CD4-positive, alpha-beta T cell treated with Interleukin-21 for 1 hour (primary cell): ENCODE data around the gene ZNF783.
A peak's percentile ranks its signal among the peaks of the same experiment; 100 is the strongest.

Source experiments
- DNase-seq: peaks from one replicate; pipeline ENCODE4 v3.0.0-alpha.2; 2020

Gene ZNF783

DNA sequence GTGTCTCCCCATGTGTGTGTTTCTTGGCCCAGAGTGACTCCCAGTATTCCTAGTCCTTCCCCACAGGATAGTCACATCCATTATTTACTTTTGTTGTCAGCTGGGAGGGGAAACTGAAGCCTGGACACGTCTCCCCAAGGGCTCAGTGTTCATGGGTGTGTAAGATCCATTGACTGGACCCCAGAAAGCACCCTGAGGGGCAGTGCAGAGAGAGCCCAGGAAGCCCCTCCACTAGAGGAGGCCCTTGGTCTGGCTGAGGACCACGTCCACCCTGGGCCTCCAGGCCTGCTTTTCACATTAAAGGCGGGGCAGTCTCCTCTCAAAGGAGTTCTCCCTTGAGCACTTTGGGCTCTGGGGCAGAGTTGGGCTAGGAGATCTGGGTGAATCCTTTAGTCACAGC is 21.3 kb downstream of the ZNF783 start:
- DNase-seq: no peak

DNA sequence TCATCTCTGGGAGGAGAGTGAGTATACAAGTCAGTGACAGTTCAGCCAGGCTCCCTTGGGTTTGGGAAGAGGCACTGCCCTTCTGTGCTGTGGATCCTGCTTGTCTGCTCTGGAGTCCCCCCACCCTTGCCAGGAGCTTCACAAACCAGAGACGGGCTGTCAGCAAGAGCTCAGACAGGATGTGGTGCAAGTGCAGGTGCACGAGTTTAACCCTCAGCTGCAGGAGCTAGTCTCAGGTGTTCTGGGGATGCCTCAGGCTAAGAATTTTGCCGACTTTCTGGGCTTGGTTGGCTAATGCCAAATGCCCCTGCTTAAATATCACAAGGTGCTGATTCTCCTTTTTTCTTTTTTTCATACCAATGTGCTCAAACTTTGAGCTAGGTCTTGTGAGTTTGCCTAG is 22.3 kb downstream of the ZNF783 start:
- peak; percentile 65 for DNase-seq

DNA sequence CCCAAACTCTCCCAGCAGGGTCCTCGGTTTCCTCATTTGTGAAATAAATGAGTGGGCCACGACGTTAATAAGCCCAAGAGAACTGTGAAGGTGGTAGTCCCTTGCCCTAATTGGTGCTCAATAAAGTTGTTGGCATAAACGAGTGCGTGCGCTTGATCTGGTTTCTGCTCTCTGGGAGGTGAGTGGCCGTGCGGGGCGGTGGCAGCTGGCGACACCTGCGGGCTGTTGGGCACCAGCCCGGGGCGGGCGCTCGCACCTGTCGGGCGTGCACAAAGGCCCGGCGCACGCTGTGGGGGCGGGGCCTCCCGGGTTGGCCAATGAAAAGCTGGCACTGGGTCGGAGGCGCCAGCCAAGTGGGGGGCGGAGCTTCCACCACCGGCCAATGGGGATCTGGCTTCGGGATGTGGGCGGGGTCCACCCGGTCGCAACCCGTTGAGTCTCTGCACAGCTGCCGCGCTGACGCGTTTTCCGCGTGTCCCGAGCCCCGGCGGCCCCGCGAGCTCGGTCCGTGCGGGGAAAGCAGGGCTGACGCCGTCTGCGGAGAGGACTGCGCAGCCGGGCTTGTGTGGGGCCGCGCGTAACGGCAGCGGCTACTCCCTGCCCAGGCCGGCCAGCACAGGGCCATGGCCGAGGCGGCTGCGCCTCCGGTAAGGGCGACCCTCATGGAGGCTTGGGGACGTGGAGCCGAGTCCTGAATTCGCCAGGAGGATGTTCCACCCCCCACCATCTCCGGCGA is 23.0 kb downstream of the ZNF783 start:
- peak; percentile 98 for DNase-seq

DNA sequence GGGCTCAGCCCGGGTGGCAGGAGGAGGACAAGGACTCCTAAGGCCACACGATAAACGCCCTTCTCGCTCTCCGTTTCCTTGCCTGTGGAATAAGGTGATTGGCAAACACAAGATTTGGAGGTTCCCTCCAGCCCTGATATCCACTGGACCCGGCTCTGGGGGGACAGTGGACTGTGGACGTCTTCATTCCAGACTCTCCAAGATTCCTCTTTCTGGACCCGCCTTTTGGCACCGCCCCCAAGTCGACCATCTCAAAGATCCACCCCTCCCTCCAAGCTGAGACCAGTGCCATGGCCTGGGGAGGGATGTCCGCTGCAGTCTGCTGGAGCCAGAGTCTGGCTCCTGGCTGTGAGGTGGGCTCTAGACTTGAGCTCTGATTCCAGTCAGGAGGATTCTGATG is 23.6 kb downstream of the ZNF783 start:
- DNase-seq: no peak

DNA sequence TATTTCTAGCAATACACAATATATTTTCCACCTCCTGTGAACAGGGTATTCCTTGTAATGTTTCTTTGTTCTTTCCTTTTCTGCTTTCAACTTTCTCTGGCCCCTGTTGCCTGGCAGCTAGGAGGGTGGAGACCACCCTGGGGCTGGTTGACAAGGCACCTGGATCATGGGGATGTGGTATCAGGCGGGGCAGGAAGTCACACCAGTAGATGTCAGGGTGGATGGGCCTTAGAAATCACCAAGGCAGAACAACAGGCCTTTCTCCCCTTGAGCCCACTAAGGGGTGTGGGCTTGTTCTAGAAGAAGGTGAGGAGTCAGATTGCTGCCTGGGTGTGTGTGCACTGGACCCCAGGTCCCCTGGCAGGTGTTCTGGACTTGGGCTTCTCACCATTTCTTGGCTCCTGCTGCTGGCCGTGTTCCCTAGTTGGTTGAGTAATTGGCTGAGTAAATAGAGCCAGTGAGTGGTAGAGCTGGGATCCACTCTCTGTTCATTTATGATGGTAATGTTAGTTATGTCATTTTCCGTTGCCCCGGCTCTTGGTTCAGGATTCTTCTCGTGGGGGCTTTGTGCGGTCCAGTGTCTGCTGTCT is 24.9 kb downstream of the ZNF783 start:
- no peak for DNase-seq

DNA sequence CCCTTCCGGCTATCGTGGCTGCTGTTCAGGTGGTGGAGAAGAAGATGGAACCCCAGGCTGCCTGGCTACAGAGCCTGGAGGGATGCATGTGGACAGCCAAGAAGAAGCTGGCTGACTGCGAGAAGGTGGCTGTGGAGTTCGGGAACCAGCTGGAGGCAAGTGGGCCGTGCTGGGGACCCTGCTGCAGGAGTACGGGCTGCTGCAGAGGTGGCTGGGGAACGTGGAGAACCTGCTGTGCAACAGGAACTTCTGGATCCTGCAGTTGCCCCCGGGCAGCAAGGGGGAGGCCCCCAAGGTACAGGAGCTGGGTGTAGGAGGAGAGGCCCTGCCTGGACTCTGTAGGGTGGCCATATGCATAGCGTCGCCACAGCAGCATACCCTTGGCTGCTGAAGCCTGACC is 25.6 kb downstream of the ZNF783 start:
- DNase-seq: no peak

DNA sequence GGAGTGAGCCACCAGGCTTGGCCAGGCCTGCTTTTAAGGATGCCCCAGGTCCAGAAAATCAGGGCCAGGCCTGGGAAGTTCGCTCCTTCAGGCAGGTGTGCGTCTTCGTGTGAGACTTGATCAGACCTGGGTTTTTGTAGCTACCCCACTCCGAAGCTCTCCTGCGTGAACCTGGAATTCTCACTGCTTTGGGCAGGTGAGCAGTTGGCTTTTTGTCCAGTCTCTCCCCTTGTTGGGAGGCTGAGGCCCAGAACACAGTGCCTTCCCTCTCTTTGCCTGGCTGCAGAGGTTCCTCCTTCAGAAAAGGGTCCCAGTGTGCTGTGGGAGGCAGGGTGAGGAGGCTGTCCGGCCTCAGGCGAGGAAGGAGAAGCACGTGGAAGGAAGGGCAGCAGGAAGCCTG is 27.3 kb downstream of the ZNF783 start:
- no peak for DNase-seq

DNA sequence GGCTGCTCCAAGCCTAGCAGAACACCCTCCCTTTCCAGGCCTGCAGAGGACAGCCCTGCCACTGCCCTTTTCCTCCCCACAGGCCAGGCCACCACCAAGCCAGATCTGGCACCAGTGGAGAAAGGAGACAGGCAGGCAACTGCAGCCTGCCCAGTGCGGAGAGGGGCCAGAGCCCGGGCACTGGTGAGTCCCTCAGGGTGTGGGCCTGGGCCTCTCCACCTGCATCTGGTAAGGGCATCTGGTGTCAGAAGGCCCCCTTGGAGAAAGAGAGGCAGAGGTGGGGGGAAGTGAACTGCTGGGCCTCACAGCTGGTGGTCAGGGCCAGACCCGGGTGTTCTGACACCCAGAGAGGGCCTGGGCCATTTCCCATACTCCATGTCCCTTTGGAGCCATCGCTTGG is 27.9 kb downstream of the ZNF783 start:
- no peak for DNase-seq

DNA sequence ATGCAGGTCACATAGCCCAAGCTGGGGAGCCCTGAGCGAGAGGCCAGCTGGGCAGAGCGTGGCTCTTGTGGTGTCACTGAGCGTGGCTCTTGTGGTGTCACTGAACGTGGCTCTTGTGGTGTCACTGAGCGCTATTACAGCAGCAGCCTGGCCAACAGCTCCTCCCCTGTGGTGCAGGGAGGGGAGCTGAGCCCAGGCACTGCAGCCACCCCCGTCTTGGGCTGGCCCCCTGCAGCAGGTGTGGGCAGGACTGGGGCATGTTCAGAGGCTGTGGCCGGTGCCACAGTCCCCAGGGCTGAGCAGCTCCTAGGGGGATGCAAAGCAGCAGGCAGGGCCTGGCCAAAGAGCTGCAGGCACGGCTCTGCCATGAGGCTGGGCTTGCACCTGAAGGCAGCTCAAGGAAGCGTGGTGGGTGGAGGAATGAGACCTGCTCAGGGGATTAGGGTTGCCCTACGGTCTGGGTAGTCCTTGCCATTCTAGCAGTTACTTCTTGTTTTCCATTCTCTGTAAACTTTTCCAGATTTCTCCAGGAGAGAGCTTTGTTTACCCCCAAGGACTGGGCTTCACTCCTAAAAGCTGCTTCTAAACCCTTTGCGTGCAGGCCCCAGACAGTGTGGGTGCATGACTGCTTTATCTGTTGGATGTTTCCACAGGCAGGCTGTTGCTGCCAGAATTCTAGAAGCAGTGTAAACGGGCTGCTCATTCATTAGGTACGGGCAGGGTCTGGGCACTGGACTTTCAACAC is 29.2 kb downstream of the ZNF783 start:
- peak; percentile 9 for DNase-seq

DNA sequence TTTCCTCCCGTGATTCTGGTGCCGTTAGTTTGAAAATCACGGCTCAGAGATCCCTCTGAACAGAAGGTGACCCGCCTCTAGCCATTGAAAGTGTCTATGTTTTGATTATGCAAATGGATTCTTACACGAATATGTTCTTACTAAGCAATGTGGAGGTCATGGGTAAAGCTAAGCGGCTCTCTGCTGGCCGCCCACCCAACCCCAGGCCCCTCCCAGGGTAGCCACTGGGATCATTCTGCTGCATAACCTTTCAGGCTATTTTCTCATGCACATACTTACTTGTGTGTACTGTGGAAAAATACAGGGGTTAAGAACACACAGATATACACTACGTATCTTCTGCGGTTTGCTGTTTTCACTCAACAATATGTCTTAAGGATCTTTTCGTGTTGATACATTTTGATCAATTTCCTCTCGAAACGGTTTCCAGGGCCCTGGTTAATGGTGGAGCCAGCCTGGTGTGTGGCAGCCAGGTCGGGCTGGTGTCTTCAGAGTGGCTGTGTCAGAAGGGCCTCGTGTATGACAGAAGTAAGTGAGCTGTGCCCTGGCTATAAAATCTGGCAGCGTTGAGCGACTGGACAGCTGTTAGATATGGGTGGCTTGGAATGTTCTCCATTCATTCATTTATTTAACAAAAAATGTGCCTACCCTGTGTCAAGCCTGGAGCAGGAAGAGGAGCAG is 29.9 kb downstream of the ZNF783 start:
- DNase-seq: no peak

DNA sequence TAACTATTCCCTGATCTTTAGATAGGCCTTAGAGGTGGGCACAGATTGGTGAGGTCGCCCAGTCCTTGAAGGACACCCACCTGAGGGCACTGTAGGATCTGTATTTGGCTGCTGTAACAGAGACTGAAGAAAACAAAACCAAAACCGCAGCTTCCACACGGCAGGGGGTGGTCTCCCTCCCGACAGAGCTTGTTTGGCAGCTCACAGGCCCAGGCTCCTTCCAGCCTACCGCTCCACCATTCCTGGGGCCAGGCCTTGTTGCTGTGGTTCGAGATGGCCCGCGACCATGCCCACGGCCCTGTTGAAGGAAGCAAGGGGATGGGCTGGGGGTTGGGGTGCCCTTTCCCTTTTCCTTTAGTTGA is 30.4 kb downstream of the ZNF783 start:
- no peak for DNase-seq

DNA sequence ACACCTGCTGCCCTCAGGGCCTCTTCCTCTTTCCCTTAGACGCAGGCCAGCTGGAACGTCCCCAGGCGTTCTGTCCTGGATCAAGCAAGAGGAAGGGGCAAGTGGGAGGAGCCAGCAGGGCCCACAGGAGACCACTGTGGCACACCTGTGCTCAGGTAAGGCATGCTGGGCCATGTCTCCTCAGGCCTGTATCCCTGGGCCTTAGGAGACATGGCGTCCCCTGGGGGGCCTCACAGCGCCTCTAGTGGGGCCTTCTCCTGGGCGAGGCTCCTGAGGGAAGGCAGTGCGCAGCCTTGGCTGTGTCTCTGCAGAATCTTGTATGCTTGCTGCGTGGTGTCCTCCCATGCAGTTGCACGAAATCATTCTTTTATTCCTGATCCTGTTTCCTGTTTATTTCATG is 31.3 kb downstream of the ZNF783 start:
- no peak for DNase-seq

DNA sequence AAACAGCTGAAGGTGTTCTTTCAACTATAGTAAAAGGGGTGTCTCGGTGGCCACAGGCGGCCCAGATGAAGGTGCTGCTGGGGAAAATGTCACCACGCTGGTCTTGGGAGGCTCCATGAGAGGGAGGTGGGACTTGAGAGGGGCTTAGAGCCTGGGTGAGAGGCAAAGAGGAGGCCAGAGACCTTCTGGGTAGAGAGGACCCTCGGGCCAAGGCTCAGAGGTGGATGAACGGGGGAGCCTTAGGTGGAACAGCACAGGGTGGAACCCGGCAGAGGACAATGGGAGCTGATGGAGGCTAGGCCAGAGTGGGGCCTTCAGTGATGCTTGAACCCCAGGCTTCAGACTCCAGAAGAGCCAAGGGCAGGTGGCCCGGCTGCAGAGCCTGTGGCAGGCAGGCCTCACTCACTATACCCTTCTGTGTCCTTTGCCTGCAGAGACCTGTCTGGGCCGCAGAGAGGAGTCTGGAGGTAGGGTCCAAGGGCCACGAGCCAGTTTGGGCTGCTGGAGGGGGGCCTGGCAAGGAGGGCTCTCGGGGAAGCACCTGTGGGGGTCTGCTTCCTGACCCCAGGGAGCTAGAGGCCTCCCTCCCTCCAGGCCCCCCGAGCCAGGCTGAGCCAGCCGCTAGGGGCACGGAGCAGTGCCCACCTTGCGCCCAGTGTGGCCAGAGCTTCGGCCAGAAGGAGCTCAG is 32.1 kb downstream of the ZNF783 start:
- DNase-seq: no peak

DNA sequence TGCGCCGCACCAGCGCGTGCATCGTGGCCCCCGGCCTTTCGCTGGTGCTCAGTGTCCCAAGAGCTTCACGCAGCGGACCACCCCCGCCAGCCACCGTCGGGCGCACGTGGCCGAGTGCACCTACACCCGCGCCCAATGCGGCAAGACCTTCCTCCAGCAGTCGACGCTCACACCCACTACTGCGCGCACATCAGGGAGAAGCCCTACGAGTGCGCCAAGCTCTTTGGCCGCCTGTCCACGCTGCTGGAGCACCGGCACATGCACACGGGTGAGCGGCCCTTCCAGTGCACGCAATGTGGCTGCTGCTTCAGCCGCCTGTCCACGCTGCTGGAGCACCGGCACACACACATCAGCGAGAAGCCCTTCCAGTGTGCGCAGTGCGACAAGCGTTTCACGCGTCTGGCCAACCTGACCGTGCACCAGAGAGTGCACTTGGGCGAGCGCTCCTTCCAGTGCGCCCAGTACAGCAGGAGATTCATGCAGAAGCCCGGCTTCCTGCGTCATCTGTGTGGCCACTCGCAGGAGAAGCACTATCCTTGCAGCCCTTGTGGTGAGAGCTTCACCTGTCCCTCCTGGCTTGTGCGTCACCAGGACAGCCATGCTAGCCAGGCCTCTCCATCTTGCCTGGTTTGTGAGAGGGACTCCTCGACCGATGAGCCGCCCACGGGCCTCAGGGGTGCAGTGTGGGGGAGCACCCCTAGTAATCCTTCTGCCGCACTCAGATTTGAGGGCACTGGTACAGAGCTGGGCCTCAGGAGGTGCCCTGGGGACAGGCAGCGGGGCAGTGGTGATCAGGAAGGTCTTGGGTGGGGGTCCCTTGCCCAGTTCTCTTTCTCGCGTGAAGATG is 32.9 kb downstream of the ZNF783 start:
- DNase-seq: no peak

DNA sequence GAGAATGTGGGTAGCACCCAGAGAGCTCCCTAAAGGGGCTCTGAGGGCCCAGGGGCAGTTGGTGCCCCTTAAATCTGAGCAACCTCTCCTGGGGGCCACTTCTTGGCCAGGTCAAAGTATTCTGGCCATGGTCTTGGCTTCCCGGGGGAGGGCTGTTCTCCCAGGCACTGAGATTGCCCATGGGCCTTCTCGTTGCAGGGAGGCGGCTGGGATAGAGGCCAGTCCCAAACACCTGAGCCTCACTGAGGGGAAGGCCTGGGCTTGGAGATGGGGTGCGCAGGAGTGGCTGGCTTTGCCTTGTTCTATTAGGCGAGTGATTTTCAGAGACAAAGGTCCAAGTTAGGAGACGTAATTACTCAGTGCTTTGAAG is 33.5 kb downstream of the ZNF783 start:
- no peak for DNase-seq

DNA sequence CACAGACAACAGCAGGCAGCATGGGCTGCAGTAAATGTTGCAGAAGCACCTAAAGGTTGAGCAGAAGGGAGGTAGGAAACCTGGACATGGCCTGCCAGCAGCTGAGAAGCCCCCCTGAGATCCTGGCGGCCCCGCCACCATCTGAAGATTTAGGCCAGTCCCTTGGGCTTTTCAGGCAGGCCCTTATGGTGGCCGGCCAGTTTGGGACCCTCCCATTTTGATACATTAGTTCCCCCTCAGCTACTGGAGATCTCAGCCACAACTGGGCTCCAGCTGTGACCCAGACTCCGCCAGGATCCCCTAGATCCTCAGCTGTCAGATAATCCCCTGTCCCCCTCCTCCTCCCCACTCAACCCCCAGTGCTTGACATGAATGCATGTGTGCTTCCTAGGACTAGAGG is 34.4 kb downstream of the ZNF783 start:
- DNase-seq: no peak

DNA sequence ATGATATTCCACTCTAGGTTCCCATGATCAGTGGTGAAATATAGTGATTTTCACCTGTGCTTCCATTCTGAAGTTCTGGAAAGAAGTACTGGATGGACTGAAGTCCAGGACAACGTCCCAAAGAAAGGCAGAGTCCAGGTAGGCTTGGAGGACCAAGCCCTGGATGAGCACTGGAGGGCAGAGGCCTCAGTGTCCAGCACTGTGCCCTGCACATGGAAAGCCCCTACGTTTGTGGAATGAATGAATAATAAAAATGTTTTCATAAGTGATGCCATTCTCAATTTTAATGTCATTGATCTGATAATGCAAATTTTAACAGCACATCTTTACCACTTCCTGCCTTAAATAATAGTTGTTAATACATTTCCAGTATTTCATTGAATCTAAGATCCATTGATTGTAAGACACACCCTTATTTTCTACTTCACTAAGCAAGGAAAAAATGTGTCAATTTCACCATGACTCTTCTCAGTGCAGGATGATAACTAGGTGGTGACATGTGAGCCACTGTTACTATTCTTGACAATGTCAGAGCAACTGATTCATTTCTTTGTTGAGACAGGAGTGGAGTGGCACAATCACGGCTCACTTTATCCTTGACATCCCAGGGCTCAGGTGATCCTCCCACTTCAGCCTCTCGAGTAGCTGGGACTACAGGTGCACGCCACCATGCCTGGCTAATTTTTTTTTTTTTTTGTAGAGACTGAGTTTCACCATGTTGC is 35.2 kb downstream of the ZNF783 start:
- DNase-seq: no peak

DNA sequence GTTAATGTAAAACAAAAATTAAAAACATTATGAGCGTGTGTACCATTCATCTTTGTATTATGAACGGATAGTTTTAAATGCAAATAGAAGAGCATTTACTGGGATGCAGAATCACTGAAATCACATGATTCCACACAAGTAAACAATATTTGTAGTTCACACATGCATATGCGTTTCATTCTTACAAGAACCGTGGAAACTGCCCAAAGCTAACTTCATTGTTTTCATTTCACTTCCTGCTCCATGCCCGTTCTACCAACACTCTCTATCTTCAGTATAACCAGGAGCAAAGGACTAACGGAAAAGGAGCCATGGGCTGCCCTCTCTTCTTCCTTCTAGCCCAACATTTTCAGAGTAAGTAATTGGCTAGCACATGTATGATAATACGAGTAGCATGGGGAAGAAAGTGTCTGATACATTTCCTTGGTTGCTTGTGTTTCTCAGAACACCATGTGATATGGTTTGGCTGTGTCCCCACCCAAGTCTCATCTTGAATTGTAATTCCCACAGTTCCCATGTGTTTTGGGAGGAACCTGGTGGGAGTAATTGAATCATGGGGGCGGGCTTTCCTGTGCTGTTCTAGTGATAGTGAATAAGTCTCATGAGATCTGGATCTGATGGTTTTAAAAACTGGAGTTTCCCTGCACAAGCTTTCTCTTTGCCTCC is 38.8 kb downstream of the ZNF783 start:
- DNase-seq: no peak

DNA sequence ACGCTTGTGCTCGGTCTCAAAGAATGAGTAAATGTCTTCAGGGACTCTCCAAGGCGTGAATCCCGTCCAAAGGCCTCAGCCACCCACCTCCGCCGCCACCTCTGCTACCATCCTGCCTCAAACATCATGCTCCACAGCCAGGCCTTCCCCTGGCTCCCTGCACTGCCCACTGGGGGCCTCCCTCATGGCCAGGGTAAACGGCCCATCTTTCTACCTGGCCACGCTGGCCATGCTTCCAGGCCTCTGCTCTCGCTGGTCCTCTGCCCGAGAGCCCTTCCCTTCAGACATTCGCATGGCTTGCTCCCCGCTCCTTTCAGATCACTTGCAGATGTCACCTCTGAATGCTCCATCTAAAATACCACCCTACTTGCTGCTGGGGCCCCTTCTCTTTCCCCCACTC is 40.2 kb downstream of the ZNF783 start:
- no peak for DNase-seq

DNA sequence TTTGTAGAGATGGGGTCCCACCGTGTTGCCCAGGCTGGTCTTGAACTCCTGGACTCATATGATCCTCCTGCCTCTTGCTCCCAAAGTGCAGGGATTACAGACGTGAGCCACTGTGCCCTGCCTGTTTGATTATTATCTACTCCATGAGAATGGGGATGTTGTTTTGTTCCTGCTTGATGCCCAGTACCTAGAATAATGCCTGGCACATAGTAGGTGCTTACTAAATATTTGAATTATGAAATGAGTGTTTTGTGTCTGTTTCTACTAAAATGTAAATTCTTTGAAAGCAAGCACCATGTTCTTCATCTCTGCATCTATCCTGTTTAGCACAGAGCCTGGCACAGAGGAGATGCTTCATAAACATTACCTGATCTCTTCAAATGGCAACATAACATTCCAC is 40.9 kb downstream of the ZNF783 start:
- no peak for DNase-seq

DNA sequence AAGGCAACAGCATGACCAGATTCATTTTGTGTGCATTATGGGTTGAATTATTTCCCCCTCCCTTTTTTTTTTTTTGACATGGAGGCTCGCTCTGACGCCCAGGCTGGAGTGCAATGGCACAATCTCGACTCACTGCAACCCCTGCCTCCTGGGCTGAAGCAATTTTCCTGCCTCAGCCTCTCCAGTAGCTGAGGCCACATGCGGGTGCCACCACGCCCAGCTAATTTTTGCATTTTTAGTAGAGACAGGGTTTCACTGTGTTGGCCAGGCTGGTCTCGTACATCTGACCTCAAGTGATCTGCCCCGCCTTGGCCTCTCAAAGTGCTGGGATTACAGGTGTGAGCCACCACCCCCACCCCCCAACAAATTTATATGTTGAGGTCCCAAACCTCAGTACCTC is 42.0 kb downstream of the ZNF783 start:
- no peak for DNase-seq
